Fibroblast of the aortic adventitia (primary cell): ENCODE measurements around the gene TADA3. TPM values are rescaled to one million over a fixed set of nuclear protein-coding genes. Genes with fewer than 3 reads are reported as not detected.

Experiments used
- DNase-seq: peaks from one replicate; pipeline ENCODE4 v3.0.0-alpha.2; 2010; ENCODE audit warnings: low read depth
- H3K4me3 ChIP-seq: 2 replicates; pipeline ENCODE4 v1.5.1; 2011; ENCODE audit warnings: low read depth, mild to moderate bottlenecking, control low read depth, low read length, moderate library complexity
- total RNA-seq: library from RNA; depleted of rRNA; stranded (reverse); fragments of >200 nt; gene quantifications from 2 replicates; pipeline ENCODE4 v1.2.3, GENCODE V29; 2012; ENCODE audit warnings: low replicate concordance
- TF ChIP-seq, protein P1 (sequence below): IDR thresholded peaks from 2 replicates; pipeline ENCODE4 v1.5.1; 2011; ENCODE audit warnings: mild to moderate bottlenecking, low read length, control low read depth, inconsistent platforms; ENCODE audit not compliant: insufficient read depth

The TADA3 gene
- total RNA-seq, 1 donor = 74.2 TPM

DNA sequence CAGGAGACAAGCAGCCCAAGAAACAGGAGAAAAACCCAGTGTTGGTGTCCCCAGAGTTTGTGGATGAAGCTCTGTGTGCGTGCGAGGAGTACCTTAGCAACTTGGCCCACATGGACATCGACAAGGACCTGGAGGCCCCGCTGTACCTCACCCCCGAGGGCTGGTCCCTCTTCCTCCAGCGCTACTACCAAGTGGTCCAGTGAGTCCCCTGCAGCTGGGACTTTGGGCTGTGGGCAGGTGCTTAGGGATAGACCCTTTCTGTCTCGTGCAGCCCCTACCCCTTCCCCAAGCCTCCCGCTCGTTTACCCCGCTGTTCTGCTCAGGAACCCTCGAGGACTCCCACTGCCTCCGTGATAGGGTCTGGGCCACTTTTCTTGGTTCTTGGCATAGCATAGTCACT is 28.3 kb upstream of the TADA3 start:
- TF ChIP-seq, protein P1, sequence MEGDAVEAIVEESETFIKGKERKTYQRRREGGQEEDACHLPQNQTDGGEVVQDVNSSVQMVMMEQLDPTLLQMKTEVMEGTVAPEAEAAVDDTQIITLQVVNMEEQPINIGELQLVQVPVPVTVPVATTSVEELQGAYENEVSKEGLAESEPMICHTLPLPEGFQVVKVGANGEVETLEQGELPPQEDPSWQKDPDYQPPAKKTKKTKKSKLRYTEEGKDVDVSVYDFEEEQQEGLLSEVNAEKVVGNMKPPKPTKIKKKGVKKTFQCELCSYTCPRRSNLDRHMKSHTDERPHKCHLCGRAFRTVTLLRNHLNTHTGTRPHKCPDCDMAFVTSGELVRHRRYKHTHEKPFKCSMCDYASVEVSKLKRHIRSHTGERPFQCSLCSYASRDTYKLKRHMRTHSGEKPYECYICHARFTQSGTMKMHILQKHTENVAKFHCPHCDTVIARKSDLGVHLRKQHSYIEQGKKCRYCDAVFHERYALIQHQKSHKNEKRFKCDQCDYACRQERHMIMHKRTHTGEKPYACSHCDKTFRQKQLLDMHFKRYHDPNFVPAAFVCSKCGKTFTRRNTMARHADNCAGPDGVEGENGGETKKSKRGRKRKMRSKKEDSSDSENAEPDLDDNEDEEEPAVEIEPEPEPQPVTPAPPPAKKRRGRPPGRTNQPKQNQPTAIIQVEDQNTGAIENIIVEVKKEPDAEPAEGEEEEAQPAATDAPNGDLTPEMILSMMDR = no peak
- DNase-seq = no peak
- no peak overlapping the region for H3K4me3 ChIP-seq

DNA sequence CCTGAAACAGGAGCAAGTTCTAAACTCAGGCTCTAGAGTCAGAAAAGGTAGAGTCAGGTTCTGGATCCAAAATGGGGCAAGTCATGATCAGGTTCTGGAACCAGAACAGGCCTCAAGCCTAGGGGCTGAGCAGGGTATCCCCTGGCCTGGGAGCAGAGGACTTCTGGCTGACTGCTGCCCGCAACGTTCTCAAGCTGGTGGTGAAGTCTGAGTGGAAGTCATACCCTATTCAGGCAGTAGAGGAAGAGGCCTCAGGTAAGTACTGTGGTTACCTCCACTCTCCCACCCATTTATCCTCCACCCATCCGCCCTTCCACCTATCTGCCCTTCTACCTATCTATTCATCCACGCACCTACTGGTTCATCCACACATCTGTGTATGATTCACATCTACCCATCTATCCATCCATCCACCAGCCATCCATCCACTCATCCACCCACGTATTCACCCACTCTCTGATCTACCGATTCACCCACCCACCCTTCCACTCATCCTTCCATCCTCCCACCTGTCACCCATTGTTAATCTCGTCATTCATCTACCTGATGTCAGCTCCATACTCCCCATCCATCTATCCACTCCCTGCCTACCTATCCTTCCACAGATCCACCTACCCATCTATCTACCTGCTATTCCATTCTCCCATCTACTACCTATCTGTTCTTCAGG is 26.5 kb upstream of the TADA3 start:
- TF ChIP-seq, protein P1 = no peak
- no peak overlapping the region for H3K4me3 ChIP-seq
- DNase-seq = no peak

DNA sequence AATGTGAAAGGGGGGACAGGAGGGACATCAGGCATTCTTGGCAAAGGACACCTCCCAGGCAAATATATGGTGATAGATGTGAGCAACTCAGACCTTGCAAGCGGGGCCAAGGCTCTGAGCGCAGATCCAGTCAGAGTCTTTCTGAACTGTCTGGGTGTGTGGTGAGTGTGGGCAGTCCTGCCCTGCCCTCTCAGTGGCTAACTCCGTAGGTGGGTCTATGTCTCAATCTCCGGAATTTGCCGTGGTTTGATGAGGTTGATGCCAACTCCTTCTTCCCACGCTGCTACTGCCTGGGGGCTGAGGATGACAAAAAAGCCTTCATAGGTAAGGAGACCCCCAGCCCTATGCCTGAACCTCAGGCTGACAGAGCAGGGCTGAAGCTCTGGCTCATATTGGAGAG is 25.2 kb upstream of the TADA3 start:
- H3K4me3 ChIP-seq = no peak overlapping the region
- TF ChIP-seq, protein P1 = no peak
- no peak for DNase-seq

DNA sequence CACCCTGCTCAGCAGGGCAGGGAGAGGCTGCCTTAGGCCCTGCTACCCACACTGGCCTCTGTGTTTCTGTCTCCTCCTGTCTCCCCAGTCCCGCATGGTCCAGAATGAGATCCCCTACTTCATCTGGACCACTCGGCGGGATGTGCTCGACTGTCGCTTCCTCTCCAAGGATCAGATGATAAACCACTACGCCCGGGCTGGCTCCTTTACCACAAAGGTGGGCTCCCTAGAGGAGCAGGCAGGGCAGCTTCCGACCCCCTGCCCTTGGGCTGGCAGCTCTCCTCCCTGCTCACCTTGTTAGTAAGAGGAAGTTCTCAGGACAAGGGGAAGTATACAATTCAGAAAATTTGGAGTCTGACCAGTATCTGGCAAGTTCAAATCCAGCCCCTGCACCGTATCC is 23.7 kb upstream of the TADA3 start:
- DNase-seq = no peak
- TF ChIP-seq, protein P1 = no peak
- H3K4me3 ChIP-seq = no peak overlapping the region

GRCh38 chr3:9812870-9813483 is 20.7 kb upstream of the TADA3 start:
- TF ChIP-seq, protein P1 = no peak
- DNase-seq = no peak
- H3K4me3 ChIP-seq = no peak overlapping the region

DNA sequence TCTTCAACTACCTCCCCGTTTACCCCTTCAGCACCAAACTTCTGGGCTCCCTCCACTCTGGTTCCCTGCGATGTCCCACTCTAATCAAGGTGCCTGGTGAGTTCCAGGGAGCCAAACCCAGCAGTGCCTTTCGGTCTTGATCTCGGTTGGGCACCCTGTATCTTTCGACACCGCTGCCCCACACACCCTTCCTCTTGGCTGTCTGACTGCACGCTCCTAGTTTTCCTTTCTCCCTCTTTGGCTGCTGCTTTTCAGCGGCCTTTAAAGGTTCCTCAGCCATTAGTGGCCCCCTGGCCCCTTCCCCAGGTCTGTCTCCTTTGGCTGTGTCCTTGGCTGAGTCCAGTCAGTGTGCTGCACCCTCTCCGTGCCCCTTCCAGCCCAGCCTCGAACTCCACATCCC is 18.6 kb upstream of the TADA3 start:
- TF ChIP-seq, protein P1 = no peak
- DNase-seq = peak; percentile 23
- H3K4me3 ChIP-seq = peak overlapping the region; percentile 65
